OCI-LY1 (cell line): ENCODE data around the gene FAAH2.
A peak's percentile ranks its signal among the peaks of the same experiment; 100 is the strongest.

Experiments used
- H2AFZ ChIP-seq: fragments of 200-600 bp; sonication (generic), shearing (Covaris generic); 2 replicates; pipeline ENCODE4 v1.6.0; 2014; ENCODE audit warnings: antibody characterized with exemption, mild to moderate bottlenecking, low read length
- H3F3A ChIP-seq: fragments of 200-600 bp; sonication (generic), shearing (Covaris generic); 2 replicates; pipeline ENCODE4 v1.6.0; 2014; ENCODE audit warnings: mild to moderate bottlenecking, antibody characterized with exemption, low read length, moderate library complexity; ENCODE audit not compliant: insufficient read depth
- H3K27ac ChIP-seq: fragments of 200-600 bp; sonication (generic); 2 replicates; pipeline ENCODE4 v1.5.1; 2014; ENCODE audit warnings: low read length, mixed run types, mild to moderate bottlenecking, low read depth; ENCODE audit not compliant: poor library complexity, severe bottlenecking
- H3K27me3 ChIP-seq: fragments of 200-600 bp; sonication (generic); 2 replicates; pipeline ENCODE4 v1.6.0; 2014; ENCODE audit warnings: antibody characterized with exemption, mild to moderate bottlenecking, low read length, moderate library complexity; ENCODE audit not compliant: insufficient read depth
- H3K36me3 ChIP-seq: fragments of 200-600 bp; sonication (generic); 2 replicates; pipeline ENCODE4 v1.6.1; 2014; ENCODE audit warnings: mild to moderate bottlenecking, antibody characterized with exemption, low read length, moderate library complexity, mixed read lengths; ENCODE audit not compliant: insufficient read depth
- H3K4me1 ChIP-seq: fragments of 200-600 bp; sonication (generic); 2 replicates; pipeline ENCODE4 v1.5.1; 2014; ENCODE audit warnings: mild to moderate bottlenecking, low read length, moderate library complexity; ENCODE audit not compliant: insufficient read depth, severe bottlenecking
- H3K4me2 ChIP-seq: fragments of 200-600 bp; sonication (generic), shearing (Covaris generic); 2 replicates; pipeline ENCODE4 v1.6.1; 2014; ENCODE audit warnings: low read length
- H3K4me3 ChIP-seq: fragments of 200-600 bp; sonication (generic); 2 replicates; pipeline ENCODE4 v1.5.1; 2014; ENCODE audit warnings: low read length, low read depth, mild to moderate bottlenecking, mixed read lengths; ENCODE audit not compliant: poor library complexity, severe bottlenecking
- H3K79me2 ChIP-seq: fragments of 200-600 bp; shearing (Covaris generic); 2 replicates; pipeline ENCODE4 v1.6.1; 2016; ENCODE audit warnings: mixed run types, low read length, mixed read lengths; ENCODE audit not compliant: insufficient read depth
- H3K9ac ChIP-seq: fragments of 200-600 bp; sonication (generic), shearing (Covaris generic); 2 replicates; pipeline ENCODE4 v1.6.1; 2014; ENCODE audit warnings: mild to moderate bottlenecking, low read length, mixed read lengths
- H3K9me2 ChIP-seq: fragments of 200-600 bp; sonication (generic), shearing (Covaris generic); 2 replicates; pipeline ENCODE4 v1.6.1; 2014; ENCODE audit warnings: low read depth, mild to moderate bottlenecking, low read length, mixed read lengths
- H3K9me3 ChIP-seq: fragments of 200-600 bp; shearing (Covaris generic); 2 replicates; pipeline ENCODE4 v1.6.1; 2014; ENCODE audit warnings: low read length, mixed read lengths
- H4K20me1 ChIP-seq: fragments of 200-600 bp; sonication (generic), shearing (Covaris generic); 2 replicates; pipeline ENCODE4 v1.6.0; 2016; ENCODE audit warnings: mild to moderate bottlenecking, low read length; ENCODE audit not compliant: insufficient read depth
- EZH2 ChIP-seq: fragments of 200-600 bp; sonication (generic), shearing (Covaris generic); IDR thresholded peaks from 2 replicates; pipeline ENCODE4 v1.8.0; 2017; ENCODE audit warnings: borderline replicate concordance, mixed run types, mild to moderate bottlenecking, antibody characterized with exemption, low read length, moderate library complexity, mixed read lengths
- TF ChIP-seq, protein P1 (sequence below): fragments of 200-600 bp; sonication (generic), shearing (Covaris generic); IDR thresholded peaks from 2 replicates; pipeline ENCODE4 v1.5.1; 2017; ENCODE audit warnings: mild to moderate bottlenecking, antibody characterized with exemption, low read length, moderate library complexity, mixed read lengths

The FAAH2 gene

DNA sequence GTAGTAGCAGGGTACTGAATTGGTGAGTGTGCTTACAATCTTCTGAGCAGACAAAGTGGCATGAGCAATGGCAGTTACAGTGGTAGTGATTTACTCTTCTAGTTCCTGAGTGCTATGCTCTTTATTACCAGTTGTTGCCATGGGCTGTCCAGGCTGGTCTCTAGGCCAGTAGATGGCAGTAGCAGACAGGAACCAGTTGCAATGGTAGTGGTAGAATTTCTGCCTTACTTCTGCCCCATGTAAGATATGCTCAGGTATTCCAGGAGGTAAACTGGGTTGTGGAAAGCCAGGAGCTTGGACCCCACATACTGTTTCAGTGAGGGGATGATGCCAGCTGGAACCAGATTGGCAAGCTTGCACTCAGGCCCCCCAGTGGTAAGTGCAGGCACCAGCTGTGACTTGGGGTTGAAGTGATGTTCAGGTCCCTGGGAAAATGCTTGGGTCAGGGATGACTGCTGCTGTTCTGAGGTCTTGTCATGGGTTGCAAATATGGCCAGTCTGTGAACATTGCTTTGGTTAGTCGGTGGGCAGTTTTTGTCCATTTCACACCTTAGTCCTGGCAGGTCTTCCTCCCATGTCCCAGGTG lies 242.3 kb downstream of the FAAH2 start:
- H3K4me1 ChIP-seq = no peaks in the 10 kb centered on the region
- no peaks in the 10 kb centered on the region for H3K9me2 ChIP-seq
- no peaks in the 10 kb centered on the region for H3K36me3 ChIP-seq
- H3K79me2 ChIP-seq = no peaks in the 10 kb centered on the region
- H3K9me3 ChIP-seq = no peaks in the 10 kb centered on the region
- no peaks in the 10 kb centered on the region for H3F3A ChIP-seq
- H3K9ac ChIP-seq = no peak overlapping the region
- no peak overlapping the region for H3K27ac ChIP-seq
- H3K4me2 ChIP-seq = no peak overlapping the region
- no peaks in the 10 kb centered on the region for H4K20me1 ChIP-seq
- H2AFZ ChIP-seq = no peak overlapping the region
- H3K27me3 ChIP-seq = no peaks in the 10 kb centered on the region
- TF ChIP-seq, protein P1, sequence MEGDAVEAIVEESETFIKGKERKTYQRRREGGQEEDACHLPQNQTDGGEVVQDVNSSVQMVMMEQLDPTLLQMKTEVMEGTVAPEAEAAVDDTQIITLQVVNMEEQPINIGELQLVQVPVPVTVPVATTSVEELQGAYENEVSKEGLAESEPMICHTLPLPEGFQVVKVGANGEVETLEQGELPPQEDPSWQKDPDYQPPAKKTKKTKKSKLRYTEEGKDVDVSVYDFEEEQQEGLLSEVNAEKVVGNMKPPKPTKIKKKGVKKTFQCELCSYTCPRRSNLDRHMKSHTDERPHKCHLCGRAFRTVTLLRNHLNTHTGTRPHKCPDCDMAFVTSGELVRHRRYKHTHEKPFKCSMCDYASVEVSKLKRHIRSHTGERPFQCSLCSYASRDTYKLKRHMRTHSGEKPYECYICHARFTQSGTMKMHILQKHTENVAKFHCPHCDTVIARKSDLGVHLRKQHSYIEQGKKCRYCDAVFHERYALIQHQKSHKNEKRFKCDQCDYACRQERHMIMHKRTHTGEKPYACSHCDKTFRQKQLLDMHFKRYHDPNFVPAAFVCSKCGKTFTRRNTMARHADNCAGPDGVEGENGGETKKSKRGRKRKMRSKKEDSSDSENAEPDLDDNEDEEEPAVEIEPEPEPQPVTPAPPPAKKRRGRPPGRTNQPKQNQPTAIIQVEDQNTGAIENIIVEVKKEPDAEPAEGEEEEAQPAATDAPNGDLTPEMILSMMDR = peak; percentile 66
- no peak for TF ChIP-seq EZH2
- no peak overlapping the region for H3K4me3 ChIP-seq
